HG03064 (cell line): Measurements from ENCODE around the gene PDF.

Experiments used
- ATAC-seq: cut with Tn5 transposase; IDR thresholded peaks from one replicate; pipeline ENCODE4 v1.9.1; 2021; ENCODE audit warnings: low read depth; ENCODE audit not compliant: unreplicated experiment

Gene PDF

GRCh38 chr16:69340095-69340644 lies 9.8 kb upstream of the PDF start:
- ATAC-seq, result no peak

- peak; percentile 92 for ATAC-seq
Measured at GRCh38 chr16:69339289-69340094, 9.1 kb upstream of the PDF start, which contains the start of the genes COG8 and NIP7. Gene COG8, minus strand, starts transcription at chr16:69339564. Its CDS starts 12 bp downstream, at chr16:69339552. Gene NIP7, plus strand, starts transcription at chr16:69339772. Its CDS starts 58 bp downstream, at chr16:69339830.

GRCh38 chr16:69338557-69339288 lies 8.3 kb upstream of the PDF start:
- ATAC-seq, result no peak

- no peak for ATAC-seq
Measured at GRCh38 chr16:69334696-69335095, 4.3 kb upstream of the PDF start.

- ATAC-seq, result peak; percentile 29
Measured at GRCh38 chr16:69329369-69330285, 761 bp downstream of the PDF start.

- ATAC-seq, result no peak
Measured at GRCh38 chr16:69328854-69329316, 1.5 kb downstream of the PDF start.

GRCh38 chr16:69327585-69328310 lies 2.6 kb downstream of the PDF start:
- ATAC-seq, result no peak

GRCh38 chr16:69326172-69326873 lies 4.1 kb downstream of the PDF start:
- ATAC-seq, result no peak

- no peak for ATAC-seq
Measured at GRCh38 chr16:69325784-69326171, 4.6 kb downstream of the PDF start.

GRCh38 chr16:69324585-69325253 lies 5.7 kb downstream of the PDF start:
- ATAC-seq, result no peak

GRCh38 chr16:69324013-69324531 lies 6.3 kb downstream of the PDF start:
- ATAC-seq, result no peak

GRCh38 chr16:69323415-69323814 lies 7.0 kb downstream of the PDF start:
- no peak for ATAC-seq

GRCh38 chr16:69322343-69322742 lies 8.0 kb downstream of the PDF start:
- no peak for ATAC-seq

GRCh38 chr16:69321080-69321479 lies 9.3 kb downstream of the PDF start:
- ATAC-seq, result no peak

GRCh38 chr16:69320740-69321073 lies 9.7 kb downstream of the PDF start:
- no peak for ATAC-seq

GRCh38 chr16:69319826-69320739 lies 10.3 kb downstream of the PDF start:
- no peak for ATAC-seq

- no peak for ATAC-seq
Measured at GRCh38 chr16:69319381-69319780, 11.0 kb downstream of the PDF start.
